Measurements from ENCODE around the gene YY1. TPM values are rescaled to one million over a fixed set of nuclear protein-coding genes. Genes with fewer than 3 reads are reported as not detected.

The YY1 gene
- total RNA-seq, 3 donors from 2014 or later: 60.8 to 78.7 (median 72.9) TPM

- intact Hi-C loops (cut with DNase I, micrococcal nuclease): loop anchor here in 1 of 2 donors (5.0 kb wide), 1 partner anchor 211 kb away; no protein-coding TSS in a partner anchor
- peak in 2 of 3 donors; percentile 36 to 45 for DNase-seq
Observed at GRCh38 chr14:100193417-100194357, 45.3 kb upstream of the YY1 start.

GRCh38 chr14:100199240-100199860 lies 39.6 kb upstream of the YY1 start:
- intact Hi-C loops (cut with DNase I, micrococcal nuclease): no loop called here
- H3K9me3 ChIP-seq: no peaks in the 10 kb centered on the region
- TF ChIP-seq CTCF (IDR thresholded peaks at IDR 0.05): no peak
- ATAC-seq (no peak), DNase-seq (no peak)
- no peaks in the 10 kb centered on the region for H3K4me1 ChIP-seq (ENCODE audit: low read depth)
- H3K4me3 ChIP-seq: no peak overlapping the region
- no peaks in the 10 kb centered on the region for H3K36me3 ChIP-seq (ENCODE audit: low read depth)

More at GRCh38 chr14:100193417-100194357, 45.3 kb upstream of the YY1 start:
- no peak for TF ChIP-seq CTCF (IDR thresholded peaks at IDR 0.05)
- Histone ChIP-seq H3K4me3 (no peak overlapping the region), H3K9me3 (no peaks in the 10 kb centered on the region), H3K36me3 (ENCODE audit: low read depth) (peaks cover 4% of the 10 kb centered on the region), H3K4me1 (ENCODE audit: low read depth) (peaks cover 13% of the 10 kb centered on the region)
- no peak for ATAC-seq

GRCh38 chr14:100200311-100200710 lies 38.6 kb upstream of the YY1 start:
- no peak for DNase-seq
- no peaks in the 10 kb centered on the region for H3K4me1 ChIP-seq (ENCODE audit: low read depth)
- no peaks in the 10 kb centered on the region for H3K9me3 ChIP-seq
- no peak for TF ChIP-seq CTCF (IDR thresholded peaks at IDR 0.05)
- no peak for ATAC-seq
- no peak overlapping the region for H3K4me3 ChIP-seq
- intact Hi-C loops (cut with DNase I, micrococcal nuclease): no loop called here
- no peaks in the 10 kb centered on the region for H3K36me3 ChIP-seq (ENCODE audit: low read depth)

- DNase-seq: no peak
- Histone ChIP-seq H3K36me3 (ENCODE audit: low read depth) (no peaks in the 10 kb centered on the region), H3K4me3 (no peak overlapping the region), H3K9me3 (no peaks in the 10 kb centered on the region), H3K4me1 (ENCODE audit: low read depth) (no peaks in the 10 kb centered on the region)
- peak; percentile 20 for ATAC-seq
- TF ChIP-seq CTCF (IDR thresholded peaks at IDR 0.05): no peak
- intact Hi-C loops (cut with DNase I, micrococcal nuclease): no loop called here
Observed at GRCh38 chr14:100201701-100202100, 37.2 kb upstream of the YY1 start.

GRCh38 chr14:100202712-100203111 lies 36.2 kb upstream of the YY1 start:
- TF ChIP-seq CTCF (IDR thresholded peaks at IDR 0.05): no peak
- Histone ChIP-seq H3K36me3 (ENCODE audit: low read depth) (no peaks in the 10 kb centered on the region), H3K9me3 (no peaks in the 10 kb centered on the region), H3K4me1 (ENCODE audit: low read depth) (no peaks in the 10 kb centered on the region), H3K4me3 (no peak overlapping the region)
- intact Hi-C loops (cut with DNase I, micrococcal nuclease): no loop called here
- no peak for ATAC-seq
- no peak for DNase-seq

Data from mucosa of descending colon (tissue), 3 donors.